HG03342 (cell line): ENCODE results near the gene AQR.
"Not testable (repeated sequence)": the region's sequence is repeated elsewhere in the genome, so short reads cannot be mapped to it uniquely, and the experiment has no call there.

ENCODE experiments used
- ATAC-seq: cut with Tn5 transposase; IDR thresholded peaks from one replicate; pipeline ENCODE4 v1.9.1; 2021; ENCODE audit warnings: mild to moderate bottlenecking, moderate library complexity; ENCODE audit not compliant: unreplicated experiment

AQR gene

GRCh38 chr15:34820110-34820509 lies 149.4 kb downstream of the AQR start:
- ATAC-seq: no peak

DNA sequence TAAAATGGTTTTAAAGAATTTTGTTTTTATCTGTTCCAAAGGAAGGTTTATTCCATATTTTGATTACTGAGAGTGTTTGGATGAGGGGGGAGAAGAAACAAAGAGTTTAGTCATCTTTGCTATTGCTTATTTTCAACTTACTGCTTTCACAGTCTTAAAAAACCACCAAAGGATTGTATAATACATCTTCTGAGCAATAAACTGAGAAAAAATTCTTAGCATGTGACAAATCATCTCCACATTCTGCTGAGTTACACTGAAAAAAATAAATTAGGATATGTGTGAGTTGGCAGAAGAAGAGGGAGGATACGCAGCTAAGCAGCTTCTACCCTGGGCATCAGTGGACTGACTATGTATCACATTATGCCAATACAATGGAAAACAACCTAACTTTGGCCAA lies 151.0 kb downstream of the AQR start:
- no peak for ATAC-seq

GRCh38 chr15:34815836-34816235 lies 153.7 kb downstream of the AQR start:
- ATAC-seq: no peak

GRCh38 chr15:34813446-34814190 lies 155.9 kb downstream of the AQR start:
- ATAC-seq: no peak

- ATAC-seq: not testable (repeated sequence)
Measured at GRCh38 chr15:34812868-34813365, 156.6 kb downstream of the AQR start.

- ATAC-seq: no peak
Measured at GRCh38 chr15:34812369-34812768, 157.2 kb downstream of the AQR start.

GRCh38 chr15:34810443-34811129 lies 159.0 kb downstream of the AQR start:
- no peak for ATAC-seq

- ATAC-seq: no peak
Measured at GRCh38 chr15:34809186-34809585, 160.4 kb downstream of the AQR start.

DNA sequence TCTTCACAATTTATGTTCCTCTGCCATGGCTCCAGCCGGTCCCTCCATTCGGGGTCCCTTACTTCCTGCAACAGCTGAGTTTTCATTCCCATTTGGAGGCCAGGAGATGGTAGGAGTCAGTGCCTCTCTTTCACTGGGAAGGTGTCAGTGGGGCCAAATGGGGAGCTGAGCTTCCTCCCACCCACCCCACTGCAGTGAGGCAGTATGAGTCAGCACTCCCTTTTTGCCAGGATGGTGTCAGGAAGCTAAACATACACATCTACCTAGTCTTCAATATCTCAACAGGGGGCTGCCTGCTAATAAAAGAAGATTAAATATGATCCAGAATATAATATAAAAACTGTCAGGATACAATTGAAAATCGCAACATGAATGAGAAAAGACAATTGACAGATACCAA lies 161.5 kb downstream of the AQR start:
- ATAC-seq: no peak

GRCh38 chr15:34807241-34807640 lies 162.3 kb downstream of the AQR start:
- not testable (repeated sequence) for ATAC-seq

DNA sequence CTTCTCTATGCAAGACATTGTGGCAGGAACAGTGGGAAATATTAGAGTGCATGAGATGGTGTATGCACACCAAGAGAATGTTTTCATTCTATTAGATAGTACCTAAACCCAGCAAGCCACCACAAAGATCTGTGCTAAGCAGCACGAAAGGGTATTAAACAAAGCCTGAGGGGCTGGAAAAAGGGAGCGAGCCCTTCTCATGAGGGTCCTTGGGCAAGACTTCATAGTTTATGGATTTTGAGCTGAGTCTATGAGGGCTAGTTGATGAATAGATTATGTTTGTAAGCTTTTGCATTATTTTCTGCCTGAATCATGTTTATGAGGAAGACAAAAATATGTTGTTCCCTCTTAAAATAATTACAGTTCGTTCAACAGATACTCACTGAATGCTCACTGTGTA lies 164.8 kb downstream of the AQR start:
- ATAC-seq: no peak

DNA sequence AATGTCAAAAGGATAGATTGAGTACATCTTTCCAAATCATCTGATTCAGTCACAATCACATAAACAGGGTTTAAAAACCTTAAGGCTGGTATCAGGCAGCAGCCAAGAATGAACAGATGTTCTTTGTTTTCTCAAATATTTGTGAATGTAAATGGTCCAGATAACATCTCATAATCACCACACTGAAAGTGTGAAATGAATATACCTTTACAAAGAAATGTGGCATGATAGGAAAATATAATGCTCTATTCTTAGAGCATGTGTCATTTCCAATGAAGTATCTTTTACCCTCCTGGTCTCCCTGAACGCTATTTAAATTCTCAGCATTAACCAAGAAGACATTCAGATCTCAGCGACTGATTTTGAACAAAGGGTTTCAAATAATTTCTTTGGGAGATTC lies 165.4 kb downstream of the AQR start:
- ATAC-seq: no peak

- no peak for ATAC-seq
Measured at GRCh38 chr15:34802803-34803750, 166.5 kb downstream of the AQR start.

DNA sequence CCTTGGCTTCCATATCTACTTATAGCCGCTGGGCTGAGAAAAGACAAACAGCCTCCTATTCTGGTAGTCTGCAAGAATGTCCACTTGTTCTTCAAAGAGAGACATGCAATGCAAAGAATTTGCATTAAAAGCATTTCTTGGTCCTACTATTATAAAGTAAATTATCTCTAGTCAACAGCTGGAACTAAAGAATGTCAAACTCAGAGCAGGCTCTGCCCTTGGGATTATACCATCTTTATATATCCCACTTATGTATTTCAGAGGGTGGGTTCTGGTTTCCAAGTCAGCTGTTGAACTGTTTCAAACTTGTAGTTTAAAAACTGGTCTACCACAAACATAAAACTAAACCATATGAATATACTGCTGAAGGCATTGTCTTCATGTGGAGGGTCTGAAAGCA lies 167.2 kb downstream of the AQR start:
- no peak for ATAC-seq
